Fibroblast of lung (primary cell): ENCODE data around the gene DENND6B. TPM values are rescaled to one million over a fixed set of nuclear protein-coding genes. Genes with fewer than 3 reads are reported as not detected.

Experiments used
- DNase-seq, 2 donors: peaks; one replicate each; pipeline versions ENCODE4 v3.0.0 to v3.0.0-alpha.2; 2010; ENCODE audit warnings: low read depth in 2 of 2
- H2AFZ ChIP-seq: 2 replicates; pipeline ENCODE4 v1.5.1; 2012; ENCODE audit warnings: low read length, control low read depth, inconsistent platforms
- H3K27ac ChIP-seq: 2 replicates; pipeline ENCODE4 v1.5.1; 2011; ENCODE audit warnings: low read length, control low read depth; ENCODE audit not compliant: insufficient read depth
- H3K27me3 ChIP-seq: 2 replicates; pipeline ENCODE4 v1.5.1; 2011; ENCODE audit warnings: mild to moderate bottlenecking, low read length; ENCODE audit not compliant: control insufficient read depth, insufficient read depth
- H3K36me3 ChIP-seq: 2 replicates; pipeline ENCODE4 v1.5.1; 2011; ENCODE audit warnings: low read length; ENCODE audit not compliant: control insufficient read depth, insufficient read depth
- H3K4me1 ChIP-seq: 2 replicates; pipeline ENCODE4 v1.5.1; 2011; ENCODE audit warnings: low read length; ENCODE audit not compliant: control insufficient read depth, insufficient read depth; ENCODE audit errors: extremely low read depth
- H3K4me2 ChIP-seq: 2 replicates; pipeline ENCODE4 v1.5.1; 2011; ENCODE audit warnings: low read length, control low read depth; ENCODE audit not compliant: insufficient read depth; ENCODE audit errors: extremely low read depth
- H3K4me3 ChIP-seq, 4 experiments: fragments of 200-600 bp in 1 of 4; sonication (generic) in 1 of 4; replicated peaks in 1 of 4; 2 replicates each; pipeline ENCODE4 v1.5.1; 2011 to 2016; ENCODE audit warnings: low read length in 4 of 4, low read depth in 3 of 4, mild to moderate bottlenecking in 3 of 4, control low read depth in 2 of 4, inconsistent platforms in 1 of 4, mixed read lengths in 1 of 4; ENCODE audit not compliant: insufficient read depth in 1 of 4; ENCODE audit errors: control extremely low read depth in 1 of 4
- H3K79me2 ChIP-seq: 2 replicates; pipeline ENCODE4 v1.5.1; 2012; ENCODE audit warnings: mild to moderate bottlenecking, low read length, inconsistent platforms; ENCODE audit not compliant: control insufficient read depth, insufficient read depth
- H3K9ac ChIP-seq: 2 replicates; pipeline ENCODE4 v1.5.1; 2011; ENCODE audit warnings: mild to moderate bottlenecking, low read length, control low read depth; ENCODE audit not compliant: insufficient read depth
- H3K9me3 ChIP-seq: 2 replicates; pipeline ENCODE4 v1.5.1; 2012; ENCODE audit warnings: low read depth, low read length; ENCODE audit not compliant: control insufficient read depth, insufficient read depth
- H4K20me1 ChIP-seq: 2 replicates; pipeline ENCODE4 v1.5.1; 2011; ENCODE audit warnings: low read length; ENCODE audit not compliant: control insufficient read depth, insufficient read depth; ENCODE audit errors: extremely low read depth
- CTCF ChIP-seq, 2 donors: IDR thresholded peaks in 1 of 2; conservative IDR thresholded peaks in 1 of 2; 1 replicate in 1 of 2; 2 replicates in 1 of 2; pipeline ENCODE4 v1.5.1; 2011 to 2012; ENCODE audit warnings: low read length in 2 of 2, control low read depth in 1 of 2, inconsistent platforms in 1 of 2, low read depth in 1 of 2, mild to moderate bottlenecking in 1 of 2
- EZH2 ChIP-seq: IDR thresholded peaks from 2 replicates; pipeline ENCODE4 v1.5.1; 2012; ENCODE audit warnings: low read length, control low read depth, mild to moderate bottlenecking; ENCODE audit errors: missing control alignments
- polyA plus RNA-seq, 2 donors: library from polyadenylated mRNA; depleted of rRNA in 1 of 2; stranded (reverse) in 1 of 2; unstranded in 1 of 2; fragments of >200 nt; gene quantifications; 2 replicates each; pipeline ENCODE4 v1.2.1, GENCODE V29; 2011 to 2012; ENCODE audit warnings: missing spikeins in 1 of 2
- total RNA-seq: library from RNA; depleted of rRNA; stranded (reverse); fragments of >200 nt; gene quantifications from 2 replicates; pipeline ENCODE4 v1.2.1, GENCODE V29; 2014

The DENND6B gene
- total and polyA plus RNA-seq, 2 donors (not counting 1 experiment from before 2014, with no cell fraction given) = 1.9 to 2.0 TPM

GRCh38 chr22:50348058-50348457 lies 21.2 kb upstream of the DENND6B start:
- no peak overlapping the region for H3K27ac ChIP-seq
- TF ChIP-seq EZH2 (no peak), CTCF (conservative IDR thresholded peaks at IDR 0.05 in 1 of 2, IDR thresholded peaks at IDR 0.05 in 1 of 2; ENCODE audit: low read depth in 1 of 2, low read length in 2 of 2) (no peak)
- no peaks in the 10 kb centered on the region for H4K20me1 ChIP-seq
- H2AFZ ChIP-seq = no peak overlapping the region
- no peak overlapping the region for H3K4me3 ChIP-seq
- H3K9ac ChIP-seq = no peak overlapping the region
- no peaks in the 10 kb centered on the region for H3K9me3 ChIP-seq
- no peak overlapping the region for H3K4me2 ChIP-seq
- H3K36me3 ChIP-seq = no peaks in the 10 kb centered on the region
- H3K27me3 ChIP-seq = no peaks in the 10 kb centered on the region
- peaks cover 28% of the 10 kb centered on the region for H3K79me2 ChIP-seq
- no peak for DNase-seq
- H3K4me1 ChIP-seq = no peaks in the 10 kb centered on the region

GRCh38 chr22:50347157-50347556 lies 20.3 kb upstream of the DENND6B start:
- H3K27me3 ChIP-seq = no peaks in the 10 kb centered on the region

GRCh38 chr22:50346470-50346869 lies 19.7 kb upstream of the DENND6B start:
- peaks cover 28% of the 10 kb centered on the region for H3K79me2 ChIP-seq
- H3K27me3 ChIP-seq = no peaks in the 10 kb centered on the region
- H3K4me1 ChIP-seq = peaks cover 3% of the 10 kb centered on the region
- no peak overlapping the region for H3K27ac ChIP-seq
- H3K4me3 ChIP-seq = no peak overlapping the region
- no peaks in the 10 kb centered on the region for H3K9me3 ChIP-seq
- H3K4me2 ChIP-seq = peak overlapping the region; percentile 54
- no peak for DNase-seq
- no peak overlapping the region for H2AFZ ChIP-seq
- H4K20me1 ChIP-seq = no peaks in the 10 kb centered on the region
- no peak for TF ChIP-seq EZH2
- no peak for TF ChIP-seq CTCF (conservative IDR thresholded peaks at IDR 0.05 in 1 of 2, IDR thresholded peaks at IDR 0.05 in 1 of 2; ENCODE audit: low read depth in 1 of 2, low read length in 2 of 2)
- H3K36me3 ChIP-seq = no peaks in the 10 kb centered on the region
- no peak overlapping the region for H3K9ac ChIP-seq

More at GRCh38 chr22:50347157-50347556, 20.3 kb upstream of the DENND6B start:
- Histone ChIP-seq H3K9me3 (no peaks in the 10 kb centered on the region), H3K9ac (no peak overlapping the region), H3K4me3 (no peak overlapping the region), H4K20me1 (no peaks in the 10 kb centered on the region), H3K36me3 (no peaks in the 10 kb centered on the region), H3K79me2 (peaks cover 28% of the 10 kb centered on the region), H3K4me2 (peak overlapping the region; percentile 37), H3K27ac (no peak overlapping the region), H3K4me1 (no peaks in the 10 kb centered on the region), H2AFZ (no peak overlapping the region)
- TF ChIP-seq CTCF (conservative IDR thresholded peaks at IDR 0.05 in 1 of 2, IDR thresholded peaks at IDR 0.05 in 1 of 2; ENCODE audit: low read depth in 1 of 2, low read length in 2 of 2) (no peak), EZH2 (no peak)
- no peak for DNase-seq
